HL-60 (cell line): Measurements from ENCODE around the gene MEMO1.

Experiments used
- GABPA ChIP-seq: IDR thresholded peaks from 2 replicates; pipeline ENCODE4 v1.6.1; 2012; ENCODE audit warnings: low read depth
- POLR2AphosphoS5 ChIP-seq: IDR thresholded peaks from 2 replicates; pipeline ENCODE4 v1.6.1; 2012; ENCODE audit warnings: low read depth
- TF ChIP-seq, protein P1 (sequence below): IDR thresholded peaks from one replicate; pipeline ENCODE4 v1.5.1; 2011; ENCODE audit warnings: low read length, control low read depth, inconsistent platforms; ENCODE audit not compliant: insufficient read depth

GRCh38 chr2:31923662-31924061, 87.1 kb downstream of the MEMO1 start:
- TF ChIP-seq, protein P1, sequence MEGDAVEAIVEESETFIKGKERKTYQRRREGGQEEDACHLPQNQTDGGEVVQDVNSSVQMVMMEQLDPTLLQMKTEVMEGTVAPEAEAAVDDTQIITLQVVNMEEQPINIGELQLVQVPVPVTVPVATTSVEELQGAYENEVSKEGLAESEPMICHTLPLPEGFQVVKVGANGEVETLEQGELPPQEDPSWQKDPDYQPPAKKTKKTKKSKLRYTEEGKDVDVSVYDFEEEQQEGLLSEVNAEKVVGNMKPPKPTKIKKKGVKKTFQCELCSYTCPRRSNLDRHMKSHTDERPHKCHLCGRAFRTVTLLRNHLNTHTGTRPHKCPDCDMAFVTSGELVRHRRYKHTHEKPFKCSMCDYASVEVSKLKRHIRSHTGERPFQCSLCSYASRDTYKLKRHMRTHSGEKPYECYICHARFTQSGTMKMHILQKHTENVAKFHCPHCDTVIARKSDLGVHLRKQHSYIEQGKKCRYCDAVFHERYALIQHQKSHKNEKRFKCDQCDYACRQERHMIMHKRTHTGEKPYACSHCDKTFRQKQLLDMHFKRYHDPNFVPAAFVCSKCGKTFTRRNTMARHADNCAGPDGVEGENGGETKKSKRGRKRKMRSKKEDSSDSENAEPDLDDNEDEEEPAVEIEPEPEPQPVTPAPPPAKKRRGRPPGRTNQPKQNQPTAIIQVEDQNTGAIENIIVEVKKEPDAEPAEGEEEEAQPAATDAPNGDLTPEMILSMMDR: no peak
- TF ChIP-seq GABPA: no peak
- TF ChIP-seq POLR2AphosphoS5: no peak
